HepG2 (cell line): ENCODE data around the gene HEXA. TPM values are rescaled to one million over a fixed set of nuclear protein-coding genes. Genes with fewer than 3 reads are reported as not detected.
A peak's percentile ranks its signal among the peaks of the same experiment; 100 is the strongest.

Experiments used
- AFF4 ChIP-seq: sonication (generic); formaldehyde crosslinking; IDR thresholded peaks from 2 replicates; pipeline ENCODE4 v1.4.0; 2020; ENCODE audit warnings: missing genetic modification reagents
- BORCS8-MEF2B ChIP-seq: sonication (generic); formaldehyde crosslinking; IDR thresholded peaks from 2 replicates; pipeline ENCODE4 v1.8.0; 2022; ENCODE audit warnings: mild to moderate bottlenecking, missing genetic modification reagents
- CBX1 ChIP-seq: IDR thresholded peaks from one replicate; pipeline ENCODE4 v1.6.1; 2016; ENCODE audit warnings: antibody characterized with exemption, low read depth
- CBX5 ChIP-seq: sonication (generic); formaldehyde crosslinking; IDR thresholded peaks from 2 replicates; pipeline ENCODE4 v1.4.0; 2020; ENCODE audit warnings: missing genetic modification reagents, borderline replicate concordance
- HNRNPL ChIP-seq: fragments of 200-400 bp; formaldehyde crosslinking; IDR thresholded peaks from 2 replicates; pipeline ENCODE4 v1.6.1; 2017; ENCODE audit warnings: mild to moderate bottlenecking, low read depth, low read length
- KLF9 ChIP-seq: IDR thresholded peaks from 2 replicates; pipeline ENCODE4 v1.6.1; 2016; ENCODE audit warnings: low read depth
- MAZ ChIP-seq, 2 experiments: sonication (generic) in 1 of 2; formaldehyde crosslinking in 1 of 2; IDR thresholded peaks; 2 replicates each; pipeline versions ENCODE4 v1.5.0 to v1.6.1; 2012 to 2020; ENCODE audit warnings: low read depth in 2 of 2, mild to moderate bottlenecking in 2 of 2, borderline replicate concordance in 1 of 2, improper control_type of control experiment in 1 of 2, low read length in 1 of 2, missing genetic modification reagents in 1 of 2, moderate library complexity in 1 of 2
- MED13 ChIP-seq: sonication (generic); formaldehyde crosslinking; IDR thresholded peaks from 2 replicates; pipeline ENCODE4 v1.5.0; 2020; ENCODE audit warnings: missing genetic modification reagents
- NFKB2 ChIP-seq: sonication (generic); formaldehyde crosslinking; IDR thresholded peaks from 2 replicates; pipeline ENCODE4 v1.4.0; 2020; ENCODE audit warnings: missing genetic modification reagents, borderline replicate concordance
- RAD51 ChIP-seq: fragments of 450-650 bp; IDR thresholded peaks from 2 replicates; pipeline ENCODE4 v1.6.1; 2016; ENCODE audit warnings: borderline replicate concordance
- SNAPC5 ChIP-seq: sonication (generic); formaldehyde crosslinking; IDR thresholded peaks from 2 replicates; pipeline ENCODE4 v1.8.1; 2023; ENCODE audit warnings: mild to moderate bottlenecking, missing genetic modification reagents, borderline replicate concordance
- ZBTB43 ChIP-seq: sonication (generic); formaldehyde crosslinking; conservative IDR thresholded peaks from 2 replicates; pipeline ENCODE4 v1.4.0; 2020; ENCODE audit warnings: missing genetic modification reagents
- ZEB1 ChIP-seq: IDR thresholded peaks from 2 replicates; pipeline ENCODE4 v1.6.1; 2012; ENCODE audit warnings: mild to moderate bottlenecking, low read depth, inconsistent platforms; ENCODE audit not compliant: insufficient replicate concordance
- ZNF264 ChIP-seq: sonication (generic); formaldehyde crosslinking; IDR thresholded peaks from 2 replicates; pipeline ENCODE4 v1.4.0; 2020; ENCODE audit warnings: missing genetic modification reagents
- ZNF607 ChIP-seq: sonication (generic); formaldehyde crosslinking; IDR thresholded peaks from 2 replicates; pipeline ENCODE4 v1.5.1; 2020; ENCODE audit warnings: missing genetic modification reagents, mild to moderate bottlenecking, borderline replicate concordance
- ZNF660 ChIP-seq: sonication (generic); formaldehyde crosslinking; IDR thresholded peaks from 2 replicates; pipeline ENCODE4 v1.5.1; 2020; ENCODE audit warnings: mild to moderate bottlenecking, low read depth, missing genetic modification reagents, borderline replicate concordance
- ZNF773 ChIP-seq: sonication (generic); formaldehyde crosslinking; IDR thresholded peaks from 2 replicates; pipeline ENCODE4 v1.4.0; 2020; ENCODE audit warnings: missing genetic modification reagents, borderline replicate concordance
- ZNF841 ChIP-seq: sonication (generic); formaldehyde crosslinking; IDR thresholded peaks from 2 replicates; pipeline ENCODE4 v1.8.1; 2023; ENCODE audit warnings: missing genetic modification reagents, borderline replicate concordance
- ZNF878 ChIP-seq: sonication (generic); formaldehyde crosslinking; IDR thresholded peaks from 2 replicates; pipeline ENCODE4 v1.8.1; 2023; ENCODE audit warnings: mild to moderate bottlenecking, missing genetic modification reagents, moderate library complexity
- ZSCAN21 ChIP-seq: sonication (generic); formaldehyde crosslinking; IDR thresholded peaks from 2 replicates; pipeline ENCODE4 v1.8.0; 2022; ENCODE audit warnings: mild to moderate bottlenecking, missing genetic modification reagents, moderate library complexity, borderline replicate concordance
- polyA plus RNA-seq, 8 experiments: library from polyadenylated mRNA; depleted of rRNA in 3 of 8; stranded (reverse) in 7 of 8; unstranded in 1 of 8; fragments of >200 nt; fragmentation: Illumina TruSeq in 4 of 8; extraction: Trizol in 4 of 8; gene quantifications; 2 replicates each; pipeline versions ENCODE4 v1.2.1 to v1.2.3, GENCODE V29; 2011 to 2016; ENCODE audit warnings: low read depth in 4 of 8, missing spikeins in 1 of 8, mixed read lengths in 1 of 8; ENCODE audit not compliant: insufficient read depth in 1 of 8
- total RNA-seq, 5 experiments: library from RNA; depleted of rRNA; stranded (reverse); fragments of >200 nt; fragmentation: Illumina TruSeq; extraction: Trizol; gene quantifications; 2 replicates each; pipeline ENCODE4 v1.2.3, GENCODE V29; 2016; ENCODE audit warnings: low read depth in 1 of 5
- TF ChIP-seq, protein P1 (sequence below): sonication (generic); formaldehyde crosslinking; IDR thresholded peaks from 2 replicates; pipeline ENCODE4 v1.4.0; 2020; ENCODE audit warnings: missing genetic modification reagents, borderline replicate concordance
- TF ChIP-seq, protein P2 (sequence below): IDR thresholded peaks from 2 replicates; pipeline ENCODE4 v1.6.1; 2012; ENCODE audit warnings: inconsistent platforms

The HEXA gene
- total and polyA plus RNA-seq, 2 of the 13 experiments (the other 11 are each of a cell fraction or from before 2014, with no cell fraction given): 106 to 219 TPM

GRCh38 chr15:72375846-72376581, at the start of gene HEXA (continued):
- TF ChIP-seq, protein P1, sequence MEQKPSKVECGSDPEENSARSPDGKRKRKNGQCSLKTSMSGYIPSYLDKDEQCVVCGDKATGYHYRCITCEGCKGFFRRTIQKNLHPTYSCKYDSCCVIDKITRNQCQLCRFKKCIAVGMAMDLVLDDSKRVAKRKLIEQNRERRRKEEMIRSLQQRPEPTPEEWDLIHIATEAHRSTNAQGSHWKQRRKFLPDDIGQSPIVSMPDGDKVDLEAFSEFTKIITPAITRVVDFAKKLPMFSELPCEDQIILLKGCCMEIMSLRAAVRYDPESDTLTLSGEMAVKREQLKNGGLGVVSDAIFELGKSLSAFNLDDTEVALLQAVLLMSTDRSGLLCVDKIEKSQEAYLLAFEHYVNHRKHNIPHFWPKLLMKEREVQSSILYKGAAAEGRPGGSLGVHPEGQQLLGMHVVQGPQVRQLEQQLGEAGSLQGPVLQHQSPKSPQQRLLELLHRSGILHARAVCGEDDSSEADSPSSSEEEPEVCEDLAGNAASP: peak; percentile 87
- TF ChIP-seq KLF9 (CRISPR knock-in tag): no peak
- TF ChIP-seq ZNF841 (CRISPR knock-in tag): no peak
- peak; percentile 85 for TF ChIP-seq ZEB1
- peak; percentile 78 for TF ChIP-seq ZNF607 (CRISPR knock-in tag)
- TF ChIP-seq ZNF660 (CRISPR knock-in tag): no peak
- TF ChIP-seq SNAPC5 (CRISPR knock-in tag): no peak
- TF ChIP-seq AFF4 (CRISPR knock-in tag): 0 out of 2 replicates have a peak, but pooled peaks have one; percentile 72
- TF ChIP-seq ZSCAN21 (CRISPR knock-in tag): peak; percentile 96; the same call in 1 of the 2 replicates
- TF ChIP-seq NFKB2 (CRISPR knock-in tag): peak; percentile 96
- TF ChIP-seq MED13 (CRISPR knock-in tag): peak; percentile 87; the same call in 1 of the 2 replicates
- TF ChIP-seq CBX1: peak; percentile 89
- no peak for TF ChIP-seq HNRNPL
- peak; percentile 75 for TF ChIP-seq ZBTB43 (CRISPR knock-in tag)
- peak; percentile 95; the same call in 1 of the 2 replicates for TF ChIP-seq CBX5 (CRISPR knock-in tag)
- peak; percentile 100 for TF ChIP-seq RAD51
- peak; percentile 86 for TF ChIP-seq ZNF878 (CRISPR knock-in tag)
- peak; percentile 87 for TF ChIP-seq BORCS8-MEF2B (CRISPR knock-in tag)
- TF ChIP-seq MAZ (IDR thresholded peaks at IDR 0.05; ENCODE audit: borderline replicate concordance, low read depth, low read length): peak; percentile 95
- peak; percentile 94 for TF ChIP-seq MAZ (CRISPR knock-in tag; IDR thresholded peaks at IDR 0.05; ENCODE audit: low read depth)
- TF ChIP-seq ZNF264 (CRISPR knock-in tag): peak; percentile 71
- TF ChIP-seq ZNF773 (CRISPR knock-in tag): peak; percentile 90; the same call in 1 of the 2 replicates
- TF ChIP-seq, protein P2, sequence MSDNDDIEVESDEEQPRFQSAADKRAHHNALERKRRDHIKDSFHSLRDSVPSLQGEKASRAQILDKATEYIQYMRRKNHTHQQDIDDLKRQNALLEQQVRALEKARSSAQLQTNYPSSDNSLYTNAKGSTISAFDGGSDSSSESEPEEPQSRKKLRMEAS: peak; percentile 95
